Measurements from ENCODE around the gene POU2F3.

GRCh38 chr11:120340529-120340928 lies 100.6 kb downstream of the POU2F3 start:
- no peak for TF ChIP-seq CTCF (optimal IDR thresholded peaks at IDR 0.05 in 1 of 3, IDR thresholded peaks at IDR 0.05 in 1 of 3, conservative IDR thresholded peaks at IDR 0.05 in 1 of 3; ENCODE audit: extremely low read depth in 1 of 3, insufficient read depth in 2 of 3, low read length in 3 of 3)
- no peak for TF ChIP-seq EZH2 (IDR thresholded peaks at IDR 0.05; ENCODE audit: low read length)

All from keratinocyte (primary cell).